GM18511 (cell line): ENCODE data around the gene ATP13A4.
"Not testable (repeated sequence)": the region's sequence is repeated elsewhere in the genome, so short reads cannot be mapped to it uniquely, and the experiment has no call there.

Source experiments
- ATAC-seq: cut with Tn5 transposase; IDR thresholded peaks from one replicate; pipeline ENCODE4 v1.9.1; 2021; ENCODE audit warnings: mild to moderate bottlenecking, moderate library complexity; ENCODE audit not compliant: unreplicated experiment

The ATP13A4 gene

DNA sequence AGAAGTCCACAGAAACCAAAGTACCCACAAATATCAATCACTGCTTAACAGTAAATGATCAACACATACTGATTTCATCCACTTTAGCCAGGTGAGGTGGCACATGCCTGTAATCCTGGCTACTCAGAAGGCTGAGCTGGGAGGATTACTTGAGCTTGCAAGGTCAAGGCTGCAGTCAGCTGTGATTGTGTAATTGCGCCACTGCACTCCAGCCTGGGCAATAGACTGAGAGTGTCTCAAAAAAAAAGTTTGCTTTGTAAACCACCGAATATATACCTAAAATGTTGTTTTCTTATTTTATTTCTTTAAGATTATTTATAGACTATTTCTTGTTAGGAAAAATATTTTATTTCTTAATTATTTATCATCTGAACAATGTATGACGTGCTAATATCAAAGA is 8.7 kb upstream of the ATP13A4 start:
- ATAC-seq = no peak

GRCh38 chr3:193560870-193561269 is 6.2 kb upstream of the ATP13A4 start:
- no peak for ATAC-seq

DNA sequence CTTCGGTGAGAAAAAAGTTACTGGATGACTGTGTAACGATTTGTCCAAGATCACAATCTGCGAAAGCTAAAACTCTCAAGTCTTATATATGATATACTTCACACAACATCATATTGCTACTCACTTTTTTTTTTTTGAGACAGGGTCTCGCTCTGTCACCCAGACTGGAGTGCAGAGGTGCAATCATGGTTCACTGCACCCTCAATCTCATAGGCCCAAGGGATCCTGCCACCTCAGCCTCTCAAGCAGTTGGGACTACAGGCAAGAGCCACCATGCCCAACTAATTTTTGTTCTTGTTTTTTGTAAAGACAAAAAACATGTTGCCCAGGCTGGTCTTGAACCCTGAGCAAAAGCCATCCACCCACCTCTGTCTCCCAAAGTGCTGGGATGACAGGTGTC is 5.4 kb upstream of the ATP13A4 start:
- ATAC-seq = no peak

GRCh38 chr3:193559100-193559499 is 4.4 kb upstream of the ATP13A4 start:
- no peak for ATAC-seq

DNA sequence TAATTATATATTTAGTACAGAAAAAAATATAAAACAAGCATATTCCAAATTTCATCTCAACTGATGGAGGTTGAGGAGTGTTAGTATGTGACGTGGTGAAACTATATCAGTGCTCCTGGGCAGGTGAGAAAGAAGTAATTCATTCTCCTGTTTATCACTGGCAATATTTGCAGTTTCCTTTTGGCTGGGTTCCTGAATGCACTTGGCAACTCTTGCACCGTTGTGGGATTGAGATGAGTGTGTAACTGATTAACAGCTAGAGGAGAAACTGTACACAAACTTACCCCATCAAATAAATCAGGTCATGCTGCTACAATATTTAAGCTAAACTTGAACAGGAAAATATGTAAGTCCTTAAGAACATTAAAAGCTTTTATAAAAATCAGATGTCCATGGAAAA is 2.1 kb upstream of the ATP13A4 start:
- ATAC-seq = no peak

DNA sequence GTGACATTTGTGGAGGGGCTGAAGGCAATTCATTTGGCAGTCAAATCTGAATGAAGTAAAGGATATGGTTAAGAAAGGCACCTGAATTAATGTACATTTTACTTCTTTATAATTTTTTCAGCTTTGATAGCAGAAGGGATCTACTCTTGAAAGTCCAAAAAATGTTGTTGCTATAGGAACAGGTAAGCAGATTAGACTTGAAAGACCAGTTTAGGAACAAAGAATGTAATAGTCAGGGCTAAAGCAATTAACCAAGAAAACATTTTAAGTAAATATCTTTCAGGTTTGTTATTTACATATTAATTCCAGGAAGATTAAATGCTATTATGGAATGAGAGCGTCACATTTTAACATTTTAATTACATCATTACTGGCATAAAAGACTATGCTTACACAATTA is 1.1 kb downstream of the ATP13A4 start:
- ATAC-seq = no peak

GRCh38 chr3:193552923-193553322 is 1.8 kb downstream of the ATP13A4 start:
- ATAC-seq = no peak

GRCh38 chr3:193548406-193548805 is 6.3 kb downstream of the ATP13A4 start:
- ATAC-seq = no peak

DNA sequence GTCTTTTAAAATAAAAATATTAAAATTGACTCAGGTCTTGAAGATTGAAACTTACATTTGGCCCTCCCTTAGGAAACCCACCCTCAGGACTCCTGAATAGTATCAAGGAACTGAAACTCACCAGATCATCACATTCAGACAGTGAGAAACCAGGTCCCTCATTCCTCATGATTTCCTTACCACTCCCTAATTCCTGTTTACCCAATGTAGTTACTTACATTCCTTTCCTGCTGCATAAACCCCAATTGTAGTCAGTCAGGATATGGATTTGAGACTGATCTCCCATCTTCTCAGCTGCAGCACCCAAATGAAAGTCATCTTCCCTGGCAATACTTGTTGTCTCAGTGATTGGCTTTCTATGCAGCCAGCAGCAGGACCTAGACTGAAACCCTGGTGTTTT is 8.6 kb downstream of the ATP13A4 start:
- ATAC-seq = no peak

- no peak for ATAC-seq
Measured at GRCh38 chr3:193545304-193545703, 9.4 kb downstream of the ATP13A4 start.

DNA sequence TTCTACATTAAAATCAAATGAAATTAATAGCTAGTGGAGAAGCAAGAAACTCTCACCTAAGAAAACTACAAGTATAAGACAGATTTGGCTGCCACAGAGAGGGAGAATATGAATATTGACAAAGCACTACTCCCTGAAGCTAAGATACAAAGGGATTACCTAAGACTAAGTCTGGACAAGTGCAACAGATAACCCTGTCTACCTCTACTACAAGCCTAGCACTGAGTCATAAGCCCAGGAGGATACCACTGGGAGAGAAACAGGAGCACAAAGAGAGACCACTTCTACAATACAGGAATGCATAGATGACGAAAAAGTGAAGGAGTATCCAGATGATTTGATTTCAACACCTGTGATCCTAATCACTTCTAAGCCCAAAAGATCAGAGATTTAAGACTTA is 10.4 kb downstream of the ATP13A4 start:
- no peak for ATAC-seq

GRCh38 chr3:193530231-193531165 is 24.2 kb downstream of the ATP13A4 start:
- ATAC-seq = no peak

DNA sequence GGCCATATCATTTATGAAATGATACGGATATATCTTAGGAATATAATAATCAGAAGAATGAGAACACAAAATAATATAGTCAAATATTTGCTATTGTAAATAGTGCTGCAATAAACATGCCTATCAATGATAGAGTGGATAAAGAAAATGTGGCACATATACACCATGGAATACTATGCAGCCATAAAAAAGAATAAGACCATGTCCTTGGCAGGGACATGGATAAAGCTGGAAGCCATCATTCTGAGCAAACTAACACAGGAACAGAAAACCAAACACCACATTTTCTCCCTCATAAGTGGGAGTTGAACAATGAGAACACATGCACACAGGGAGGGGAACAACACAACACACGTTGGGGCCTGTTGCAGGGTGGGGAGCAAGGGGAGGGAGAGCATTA is 28.6 kb downstream of the ATP13A4 start:
- ATAC-seq = not testable (repeated sequence)

GRCh38 chr3:193522473-193522872 is 32.2 kb downstream of the ATP13A4 start:
- no peak for ATAC-seq

DNA sequence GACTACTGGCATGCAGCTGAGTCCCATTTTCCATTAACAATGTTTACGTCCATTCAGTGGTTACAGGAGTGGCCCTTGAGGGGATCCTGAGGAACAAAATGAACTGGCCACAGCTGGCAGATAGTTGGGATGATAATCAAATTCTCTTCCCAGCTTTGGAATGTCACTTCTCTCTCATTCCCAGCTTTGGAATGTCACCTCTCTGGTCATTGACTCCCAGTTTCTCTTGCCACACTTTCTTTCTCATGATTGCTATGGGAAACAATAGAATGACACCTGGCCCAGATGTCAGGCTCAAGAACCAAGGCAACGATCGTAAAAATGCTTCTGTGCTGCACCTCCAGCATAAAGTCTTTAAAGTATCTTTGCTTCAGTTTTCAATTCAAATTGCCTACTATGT is 34.0 kb downstream of the ATP13A4 start:
- no peak for ATAC-seq

DNA sequence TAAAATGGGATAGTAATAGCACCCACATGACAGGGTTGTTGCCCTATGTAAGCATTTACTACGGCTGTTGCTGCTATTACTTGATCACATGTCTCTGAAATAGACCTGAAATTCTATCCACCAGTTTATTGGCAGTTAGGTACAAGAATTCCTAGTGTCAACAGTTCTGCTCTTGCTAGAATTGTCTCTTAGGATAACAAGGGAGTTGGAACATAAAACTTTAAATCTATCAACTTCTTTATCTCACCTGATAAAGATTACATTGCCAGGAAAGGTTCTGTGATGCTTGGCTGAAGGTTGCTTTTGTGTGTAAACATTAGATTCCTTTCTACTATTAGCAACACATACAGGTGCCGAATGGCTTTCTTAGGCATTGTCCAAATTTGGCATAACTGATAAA is 38.7 kb downstream of the ATP13A4 start:
- no peak for ATAC-seq

DNA sequence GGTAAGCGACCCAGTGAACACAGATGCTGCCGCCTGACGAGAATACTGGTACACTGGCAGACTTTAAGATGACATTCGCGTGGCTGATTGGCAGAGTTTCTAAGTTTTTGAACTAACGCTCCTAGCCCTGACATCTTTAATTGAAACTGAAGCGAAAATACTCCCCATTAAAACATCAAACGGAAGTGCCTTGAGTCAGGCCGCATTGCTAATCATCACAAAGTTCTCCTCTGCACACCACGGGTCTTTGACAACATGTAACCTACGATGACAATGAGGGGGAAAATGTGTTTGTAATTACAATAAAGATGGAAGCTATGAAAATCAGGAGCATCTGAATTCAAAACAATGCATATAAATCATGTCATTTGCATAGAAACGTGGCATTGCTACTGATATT is 44.5 kb downstream of the ATP13A4 start:
- no peak for ATAC-seq

GRCh38 chr3:193509103-193509965 is 45.4 kb downstream of the ATP13A4 start:
- no peak for ATAC-seq

GRCh38 chr3:193508108-193508507 is 46.6 kb downstream of the ATP13A4 start:
- no peak for ATAC-seq

DNA sequence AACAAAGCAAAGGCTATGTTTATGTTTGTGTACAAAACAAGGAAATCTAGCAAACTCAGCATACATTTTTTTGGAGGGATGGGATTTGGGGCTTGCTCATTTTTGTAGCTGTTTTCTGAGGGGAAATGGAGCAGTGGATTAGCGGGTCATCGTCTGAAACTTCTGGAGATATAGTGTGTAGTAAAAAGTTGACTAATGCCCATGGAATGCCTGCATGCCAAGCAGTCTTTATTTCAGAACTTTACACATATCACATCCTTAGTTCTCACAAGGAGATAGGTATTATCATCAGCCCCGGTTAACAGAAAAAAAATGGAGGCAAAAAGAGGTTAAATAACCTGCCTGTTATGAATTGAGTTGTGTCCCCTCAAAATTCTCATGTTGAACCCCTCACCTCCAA is 47.1 kb downstream of the ATP13A4 start:
- ATAC-seq = no peak

DNA sequence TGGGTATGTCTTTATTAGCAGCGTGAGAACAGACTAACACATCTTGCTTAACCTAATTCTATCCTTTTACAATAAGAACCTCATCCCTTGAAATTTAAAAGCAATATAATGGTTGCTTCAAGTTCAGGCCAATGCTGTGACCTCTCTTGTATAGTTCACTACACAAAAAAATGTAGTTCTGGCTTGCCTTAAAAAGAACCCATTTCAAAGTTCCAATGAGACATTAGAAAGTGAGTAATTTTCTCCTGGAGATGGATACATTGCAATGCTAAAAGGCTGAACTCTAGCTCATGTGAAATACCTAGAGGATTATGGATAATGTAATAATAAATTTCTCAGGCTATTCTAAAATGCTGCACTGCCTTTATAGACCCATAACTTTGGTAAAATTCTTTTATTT is 47.8 kb downstream of the ATP13A4 start:
- no peak for ATAC-seq

DNA sequence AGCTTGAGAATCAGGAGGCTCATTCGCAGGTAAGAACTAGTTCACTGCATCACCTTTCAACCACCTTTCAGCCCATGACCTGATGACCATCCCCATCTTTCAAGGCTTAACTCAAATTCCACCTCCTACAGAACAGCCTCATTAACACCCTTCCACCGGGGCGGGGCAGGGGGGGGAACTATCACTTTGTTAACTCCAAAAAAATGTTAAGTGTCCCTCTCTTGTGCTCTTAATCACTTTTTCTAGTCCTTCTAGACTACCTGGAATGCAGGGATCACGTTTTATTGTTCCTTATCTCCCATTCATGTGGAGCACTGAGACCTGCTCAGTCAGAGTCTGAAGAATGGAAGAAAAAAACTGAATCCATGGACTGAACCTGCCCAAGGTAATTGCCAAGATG is 51.8 kb downstream of the ATP13A4 start:
- no peak for ATAC-seq
